ENCODE data around the gene NXF3. TPM values are rescaled to one million over a fixed set of nuclear protein-coding genes. Genes with fewer than 3 reads are reported as not detected.

NXF3 gene
- total RNA-seq, result not detected in 2 replicates

GRCh38 chrX:103092942-103093341, at the start of gene NXF3:
NXF3 (minus strand) TSS chrX:103093143; CDS start chrX:103093023, 120 bp downstream.

DNA sequence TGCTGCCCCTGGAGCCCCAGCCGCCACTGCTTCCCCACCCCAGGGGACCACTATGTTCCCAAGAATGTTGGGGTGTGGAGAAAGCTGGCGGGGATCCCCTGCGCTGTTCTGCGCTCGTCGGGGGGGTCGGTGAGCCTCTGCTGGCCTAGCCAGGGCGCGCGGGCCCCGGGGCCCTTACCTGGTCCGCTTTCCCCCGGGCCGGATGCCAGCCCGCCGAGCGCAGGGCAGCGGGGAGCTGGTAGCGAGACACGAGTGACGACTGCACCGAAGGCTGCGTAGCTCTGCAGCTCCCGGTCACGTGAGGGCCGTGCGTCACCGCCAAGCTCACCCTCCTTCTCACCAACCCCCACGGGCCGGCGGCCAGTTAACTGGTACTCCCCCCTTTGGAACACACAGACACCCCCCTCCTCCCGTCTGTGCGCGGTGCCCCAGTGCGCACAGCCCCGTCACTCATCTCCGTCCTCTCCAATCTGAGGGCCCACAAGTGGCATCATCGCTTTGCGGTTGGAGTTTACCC, 29.0 kb downstream of the NXF3 start, which contains the start of gene BEX1:
Gene BEX1 (minus strand): TSS at position 254 of the 517 bp plus-strand sequence. CDS start 897 bp downstream, outside the sequence.

Other genes with a start within 250 kb of the NXF3 start
- gene RAB40AL, start 155.9 kb downstream of the NXF3 start, total RNA-seq, result not detected in 2 replicates
- 0.32 and 1.3 TPM in 2 replicates for gene BEX1, start 29.0 kb downstream of the NXF3 start, total RNA-seq
- gene BEX4, start 122.0 kb upstream of the NXF3 start, total RNA-seq, result 2.8 and 6.5 TPM in 2 replicates
- gene TCEAL8, start 162.0 kb upstream of the NXF3 start, total RNA-seq, result 72.1 and 82.9 TPM in 2 replicates
- not detected in 2 replicates for gene TCEAL5, start 183.6 kb upstream of the NXF3 start, total RNA-seq
- gene BEX2, start 217.8 kb upstream of the NXF3 start, total RNA-seq, result not detected in 2 replicates
- 1.8 and 4.2 TPM in 2 replicates for gene TCEAL7, start 237.1 kb upstream of the NXF3 start, total RNA-seq